HL-60 (cell line): ENCODE results near the gene BRD3OS.

Experiments used
- CTCF ChIP-seq: IDR thresholded peaks from one replicate; pipeline ENCODE4 v1.5.1; 2011; ENCODE audit warnings: low read length, control low read depth, inconsistent platforms; ENCODE audit not compliant: insufficient read depth
- POLR2AphosphoS5 ChIP-seq: IDR thresholded peaks from 2 replicates; pipeline ENCODE4 v1.6.1; 2012; ENCODE audit warnings: low read depth

DNA sequence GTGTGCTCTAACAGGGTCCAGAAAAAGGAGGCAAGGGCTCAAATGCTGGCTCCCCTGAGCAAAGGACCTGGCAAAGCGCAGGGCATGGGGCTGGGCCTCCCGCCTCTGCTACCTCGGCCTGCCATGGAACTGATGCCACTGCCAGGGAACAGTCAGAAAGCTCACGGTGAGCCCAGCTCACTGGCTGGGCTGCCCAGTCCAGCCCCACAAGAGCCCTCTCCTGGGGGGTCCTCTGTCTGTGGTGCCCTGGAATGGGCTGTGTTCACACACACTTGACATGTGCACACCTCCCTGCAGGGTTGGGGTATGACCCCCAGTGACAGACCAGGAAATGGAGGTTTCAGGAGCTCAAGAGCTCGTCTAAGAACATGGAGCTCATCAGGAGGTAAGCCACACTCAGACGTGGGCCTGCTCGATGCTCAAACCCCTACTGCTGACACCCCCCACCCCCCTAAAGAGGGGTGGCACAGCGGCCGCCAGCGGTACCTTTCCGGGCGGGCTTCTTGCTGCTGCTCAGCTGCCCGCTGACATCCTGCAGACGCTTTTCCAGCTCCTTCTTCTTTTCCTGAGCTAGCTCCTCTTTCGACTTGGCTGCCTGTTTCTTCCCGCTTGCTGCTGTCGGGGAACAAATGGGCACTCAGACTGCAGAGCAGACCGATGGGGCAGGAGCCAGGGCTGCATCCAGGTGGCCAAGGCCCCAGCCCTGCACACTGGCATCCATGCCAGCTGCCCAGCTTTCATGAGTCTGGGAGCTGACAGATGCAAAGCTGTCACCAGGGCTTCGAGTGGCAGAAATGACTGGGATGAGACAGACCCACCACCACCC, 9.1 kb downstream of the BRD3OS start:
- TF ChIP-seq CTCF: no peak
- TF ChIP-seq POLR2AphosphoS5: no peak
